ENCODE data around the gene ALDH1L1.

DNA sequence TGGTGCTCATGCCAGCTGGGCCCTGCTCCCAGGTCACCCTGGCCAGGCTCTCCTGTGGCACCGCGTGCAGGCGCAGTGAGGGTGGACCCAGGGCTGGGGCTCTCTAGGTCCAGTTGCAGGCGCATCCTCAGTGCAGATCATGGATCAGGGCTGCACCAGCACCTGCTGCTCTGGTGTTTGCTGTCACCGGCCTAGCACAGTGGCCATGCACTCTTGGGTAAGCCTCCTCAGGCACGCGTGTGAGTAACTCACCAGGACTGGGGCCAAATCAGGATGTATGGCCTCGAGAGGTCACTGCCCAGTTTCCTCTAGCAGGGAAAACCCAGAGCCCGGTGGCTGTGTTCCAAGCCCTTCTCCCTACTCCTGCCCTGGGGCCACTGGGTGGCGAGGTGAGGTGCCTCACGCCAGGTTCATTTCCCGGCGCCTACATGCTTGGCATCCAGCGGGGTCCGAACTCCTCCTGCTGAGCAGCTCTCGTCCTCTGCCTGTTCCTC lies 50.9 kb downstream of the ALDH1L1 start:
- TF ChIP-seq, protein P1, sequence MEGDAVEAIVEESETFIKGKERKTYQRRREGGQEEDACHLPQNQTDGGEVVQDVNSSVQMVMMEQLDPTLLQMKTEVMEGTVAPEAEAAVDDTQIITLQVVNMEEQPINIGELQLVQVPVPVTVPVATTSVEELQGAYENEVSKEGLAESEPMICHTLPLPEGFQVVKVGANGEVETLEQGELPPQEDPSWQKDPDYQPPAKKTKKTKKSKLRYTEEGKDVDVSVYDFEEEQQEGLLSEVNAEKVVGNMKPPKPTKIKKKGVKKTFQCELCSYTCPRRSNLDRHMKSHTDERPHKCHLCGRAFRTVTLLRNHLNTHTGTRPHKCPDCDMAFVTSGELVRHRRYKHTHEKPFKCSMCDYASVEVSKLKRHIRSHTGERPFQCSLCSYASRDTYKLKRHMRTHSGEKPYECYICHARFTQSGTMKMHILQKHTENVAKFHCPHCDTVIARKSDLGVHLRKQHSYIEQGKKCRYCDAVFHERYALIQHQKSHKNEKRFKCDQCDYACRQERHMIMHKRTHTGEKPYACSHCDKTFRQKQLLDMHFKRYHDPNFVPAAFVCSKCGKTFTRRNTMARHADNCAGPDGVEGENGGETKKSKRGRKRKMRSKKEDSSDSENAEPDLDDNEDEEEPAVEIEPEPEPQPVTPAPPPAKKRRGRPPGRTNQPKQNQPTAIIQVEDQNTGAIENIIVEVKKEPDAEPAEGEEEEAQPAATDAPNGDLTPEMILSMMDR (conservative IDR thresholded peaks at IDR 0.05; ENCODE audit: low read depth, low read length) = no peak
- TF ChIP-seq, protein P2, sequence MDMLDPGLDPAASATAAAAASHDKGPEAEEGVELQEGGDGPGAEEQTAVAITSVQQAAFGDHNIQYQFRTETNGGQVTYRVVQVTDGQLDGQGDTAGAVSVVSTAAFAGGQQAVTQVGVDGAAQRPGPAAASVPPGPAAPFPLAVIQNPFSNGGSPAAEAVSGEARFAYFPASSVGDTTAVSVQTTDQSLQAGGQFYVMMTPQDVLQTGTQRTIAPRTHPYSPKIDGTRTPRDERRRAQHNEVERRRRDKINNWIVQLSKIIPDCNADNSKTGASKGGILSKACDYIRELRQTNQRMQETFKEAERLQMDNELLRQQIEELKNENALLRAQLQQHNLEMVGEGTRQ (IDR thresholded peaks at IDR 0.05; ENCODE audit: low read depth, low read length) = no peak
- TF ChIP-seq CEBPB (IDR thresholded peaks at IDR 0.05; ENCODE audit: low read depth, low read length) (no peak), POLR2A (IDR thresholded peaks at IDR 0.05; ENCODE audit: low read depth, low read length) (no peak), NFE2L2 (IDR thresholded peaks at IDR 0.05; ENCODE audit: low read depth, low read length) (no peak), CHD1 (IDR thresholded peaks at IDR 0.05; ENCODE audit: low read depth, low read length) (no peak), FOS (IDR thresholded peaks at IDR 0.05; ENCODE audit: low read depth, low read length) (no peak), BHLHE40 (IDR thresholded peaks at IDR 0.05; ENCODE audit: low read depth, low read length) (no peak), RAD21 (IDR thresholded peaks at IDR 0.05; ENCODE audit: low read length) (no peak), RFX5 (IDR thresholded peaks at IDR 0.05; ENCODE audit: low read depth, low read length) (no peak), MAFK (IDR thresholded peaks at IDR 0.05; ENCODE audit: low read depth, low read length) (no peak), RCOR1 (IDR thresholded peaks at IDR 0.05; ENCODE audit: insufficient replicate concordance, low read length) (no peak), SMC3 (IDR thresholded peaks at IDR 0.05; ENCODE audit: low read depth, low read length) (no peak)
